ENCODE results near the gene C6.

DNA sequence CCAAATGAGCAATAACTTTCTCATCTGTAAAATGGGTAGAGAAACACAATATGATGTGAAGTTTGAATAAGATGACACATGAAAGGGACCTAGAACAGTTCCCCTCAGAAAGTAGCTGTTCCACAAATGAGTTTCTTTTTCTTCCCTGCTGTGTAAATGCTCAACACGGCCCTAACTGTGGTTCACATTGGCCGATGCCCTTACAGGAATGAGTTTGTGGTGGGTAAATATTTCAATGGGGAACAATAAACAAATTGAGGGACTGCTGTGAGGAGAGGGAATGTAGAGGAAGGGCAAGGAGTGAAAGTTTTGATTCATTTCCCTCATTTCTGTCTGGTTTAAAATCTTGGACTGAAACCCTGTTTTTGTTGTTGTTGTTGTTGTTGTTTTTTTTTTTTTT is 12.8 kb downstream of the C6 start:
- TF ChIP-seq GATA2 (IDR thresholded peaks at IDR 0.05; ENCODE audit: low read depth, low read length) (no peak), GATA3 (IDR thresholded peaks at IDR 0.05; ENCODE audit: low read depth, low read length) (no peak)
